Endothelial cell of umbilical vein (primary cell): ENCODE measurements around the gene SPAG4.

Experiments used
- GATA2 ChIP-seq: IDR thresholded peaks from 2 replicates; pipeline ENCODE4 v1.7.0; 2011; ENCODE audit warnings: low read depth, mild to moderate bottlenecking, moderate library complexity, mixed read lengths, low read length; ENCODE audit not compliant: insufficient read length, insufficient read depth
- JUN ChIP-seq: IDR thresholded peaks from 2 replicates; pipeline ENCODE4 v1.6.1; 2011; ENCODE audit warnings: borderline replicate concordance, low read depth; ENCODE audit not compliant: insufficient read length, insufficient read depth
- MYC ChIP-seq: IDR thresholded peaks from one replicate; pipeline ENCODE4 v1.6.1; 2011; ENCODE audit warnings: mild to moderate bottlenecking, low read depth, low read length
- POLR2A ChIP-seq: IDR thresholded peaks from 2 replicates; pipeline ENCODE4 v1.6.1; 2012; ENCODE audit warnings: low read depth, mild to moderate bottlenecking, control low read depth, low read length
- POLR2AphosphoS5 ChIP-seq: IDR thresholded peaks from 2 replicates; pipeline ENCODE4 v1.6.1; 2012; ENCODE audit warnings: low read depth, mild to moderate bottlenecking, control low read depth, low read length, moderate library complexity; ENCODE audit not compliant: insufficient read depth
- TF ChIP-seq, protein P1 (sequence below), 2 donors: IDR thresholded peaks; 1 replicate in 1 of 2; 2 replicates in 1 of 2; pipeline ENCODE4 v1.5.1; 2011; ENCODE audit warnings: low read length in 2 of 2, mild to moderate bottlenecking in 2 of 2, moderate library complexity in 2 of 2, control low read depth in 1 of 2, inconsistent platforms in 1 of 2, low read depth in 1 of 2; ENCODE audit not compliant: insufficient read depth in 1 of 2; ENCODE audit errors: extremely low read depth in 1 of 2

DNA sequence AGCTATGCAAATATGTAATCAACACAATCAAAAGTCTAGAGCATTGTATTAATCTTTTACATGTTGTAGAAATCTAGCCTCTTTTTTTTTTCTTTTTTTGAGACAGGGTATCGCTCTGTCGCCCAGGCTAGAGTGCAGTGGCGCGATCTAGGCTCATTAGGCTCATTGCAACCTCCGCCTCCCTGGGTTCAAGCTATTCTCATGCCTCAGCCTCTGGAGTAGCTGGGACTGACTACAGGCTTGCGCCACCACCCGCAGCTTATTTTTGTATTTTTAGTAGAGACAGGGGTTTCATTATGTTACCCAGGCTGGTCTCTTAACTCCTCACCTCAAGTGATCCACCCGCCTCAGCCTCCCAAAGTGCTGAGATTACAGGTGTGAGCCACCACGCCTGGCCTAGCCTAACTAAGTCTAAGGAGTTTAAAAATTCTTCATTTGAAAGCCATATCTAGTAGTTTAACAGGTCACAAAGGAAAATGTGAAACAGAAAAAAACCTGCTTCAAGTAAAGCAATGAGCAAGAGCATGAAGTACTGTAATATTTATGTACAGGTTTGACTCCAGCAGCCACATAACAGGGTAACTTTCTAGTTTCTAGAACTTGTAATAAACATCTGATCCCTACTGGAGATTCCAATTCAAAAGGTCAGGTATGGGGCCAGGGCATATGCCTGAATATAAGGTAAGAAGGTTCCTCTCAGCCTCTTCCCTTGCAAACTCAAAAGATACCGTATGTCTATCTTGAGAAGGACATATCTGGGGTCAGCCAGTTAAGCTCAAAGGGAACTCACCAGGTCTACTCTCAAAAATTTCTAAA lies 44.7 kb downstream of the SPAG4 start:
- TF ChIP-seq, protein P1, sequence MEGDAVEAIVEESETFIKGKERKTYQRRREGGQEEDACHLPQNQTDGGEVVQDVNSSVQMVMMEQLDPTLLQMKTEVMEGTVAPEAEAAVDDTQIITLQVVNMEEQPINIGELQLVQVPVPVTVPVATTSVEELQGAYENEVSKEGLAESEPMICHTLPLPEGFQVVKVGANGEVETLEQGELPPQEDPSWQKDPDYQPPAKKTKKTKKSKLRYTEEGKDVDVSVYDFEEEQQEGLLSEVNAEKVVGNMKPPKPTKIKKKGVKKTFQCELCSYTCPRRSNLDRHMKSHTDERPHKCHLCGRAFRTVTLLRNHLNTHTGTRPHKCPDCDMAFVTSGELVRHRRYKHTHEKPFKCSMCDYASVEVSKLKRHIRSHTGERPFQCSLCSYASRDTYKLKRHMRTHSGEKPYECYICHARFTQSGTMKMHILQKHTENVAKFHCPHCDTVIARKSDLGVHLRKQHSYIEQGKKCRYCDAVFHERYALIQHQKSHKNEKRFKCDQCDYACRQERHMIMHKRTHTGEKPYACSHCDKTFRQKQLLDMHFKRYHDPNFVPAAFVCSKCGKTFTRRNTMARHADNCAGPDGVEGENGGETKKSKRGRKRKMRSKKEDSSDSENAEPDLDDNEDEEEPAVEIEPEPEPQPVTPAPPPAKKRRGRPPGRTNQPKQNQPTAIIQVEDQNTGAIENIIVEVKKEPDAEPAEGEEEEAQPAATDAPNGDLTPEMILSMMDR (IDR thresholded peaks at IDR 0.05; ENCODE audit: extremely low read depth in 1 of 2, insufficient read depth in 1 of 2, low read depth in 1 of 2, low read length in 2 of 2), result no peak
- TF ChIP-seq POLR2A, result no peak
- TF ChIP-seq MYC, result no peak
- TF ChIP-seq JUN, result no peak
- no peak for TF ChIP-seq GATA2
- no peak for TF ChIP-seq POLR2AphosphoS5
